ENCODE data around the gene SRCIN1. TPM values are rescaled to one million over a fixed set of nuclear protein-coding genes. Genes with fewer than 3 reads are reported as not detected.

Gene SRCIN1
- total and polyA plus RNA-seq, 2 donors (not counting 1 experiment from before 2014, with no cell fraction given) = 0.44 to 1.1 TPM

- POLR2A ChIA-PET = no interaction called here
- Histone ChIP-seq H3K9me3 (ENCODE audit: control extremely low read depth in 1 of 3, control insufficient read depth in 2 of 3, insufficient read depth in 1 of 3, low read length in 2 of 3) (no peaks in the 10 kb centered on the region), H3K4me2 (replicated peaks; ENCODE audit: low read depth, low read length, poor library complexity, severe bottlenecking) (no peak overlapping the region), H3K9ac (ENCODE audit: low read length) (no peak overlapping the region), H3K27me3 (replicated peaks in 1 of 4; ENCODE audit: control extremely low read depth in 1 of 4, control insufficient read depth in 3 of 4, insufficient read depth in 4 of 4, low read length in 3 of 4) (peaks cover 0 to 8% (median 1%) of the 10 kb centered on the region in 4 experiments), H3K79me2 (ENCODE audit: control insufficient read depth, insufficient read depth, low read length) (no peaks in the 10 kb centered on the region), H4K20me1 (ENCODE audit: control insufficient read depth, insufficient read depth, low read length, poor library complexity, severe bottlenecking) (no peaks in the 10 kb centered on the region), H3K4me3 (ENCODE audit: control extremely low read depth in 1 of 5, extremely low read depth in 1 of 5, insufficient read depth in 1 of 5, low read depth in 2 of 5, low read length in 4 of 5) (no peak overlapping the region), H3K4me1 (ENCODE audit: control insufficient read depth in 2 of 2, insufficient read depth in 2 of 2, low read length in 2 of 2) (no peaks in the 10 kb centered on the region), H3K27ac (ENCODE audit: low read length in 2 of 2) (no peak overlapping the region), H2AFZ (ENCODE audit: insufficient read depth, low read depth, low read length, poor library complexity, severe bottlenecking) (no peak overlapping the region), H3K36me3 (replicated peaks in 1 of 2; ENCODE audit: control extremely low read depth in 1 of 2, control insufficient read depth in 1 of 2, extremely low read depth in 1 of 2, insufficient read depth in 2 of 2, low read length in 1 of 2) (no peaks in the 10 kb centered on the region)
- Mint-ChIP-seq H3K4me1 (no peaks in the 10 kb centered on the region), H3K9me3 (ENCODE audit: insufficient read depth) (no peaks in the 10 kb centered on the region), H3K4me3 (no peak overlapping the region), H3K27ac (no peak overlapping the region), H3K27me3 (peaks cover 26% of the 10 kb centered on the region)
- intact Hi-C loops (cut with micrococcal nuclease) = no loop called here
- CTCF ChIA-PET = no interaction called here
- no peak for DNase-seq
- 92% methylated on average over 18 of the region's 20 CpGs for WGBS (ENCODE audit: insufficient coverage)
- ATAC-seq (ENCODE audit: low read depth) = no peak
- TF ChIP-seq EZH2 (IDR thresholded peaks at IDR 0.05; ENCODE audit: borderline replicate concordance, insufficient read depth, low read depth, low read length, poor library complexity, severe bottlenecking) (no peak), CTCF (IDR thresholded peaks at IDR 0.05) (no peak)
Observed at GRCh38 chr17:38543403-38544174, 62.2 kb downstream of the SRCIN1 start.

GRCh38 chr17:38542286-38542685 lies 63.5 kb downstream of the SRCIN1 start:
- H3K4me2 ChIP-seq (replicated peaks; ENCODE audit: low read depth, low read length, poor library complexity, severe bottlenecking) = no peak overlapping the region
- ChIA-PET POLR2A (no interaction called here), CTCF (interaction anchor here (1.6 kb wide), 1 partner anchor 17 kb away, joined by 3 read pairs; no protein-coding TSS in a partner anchor)
- H3K4me1 ChIP-seq (ENCODE audit: control insufficient read depth in 2 of 2, insufficient read depth in 2 of 2, low read length in 2 of 2) = no peaks in the 10 kb centered on the region
- no peaks in the 10 kb centered on the region for H3K79me2 ChIP-seq (ENCODE audit: control insufficient read depth, insufficient read depth, low read length)
- no peak overlapping the region for H3K27ac ChIP-seq (ENCODE audit: low read length in 2 of 2)
- H4K20me1 ChIP-seq (ENCODE audit: control insufficient read depth, insufficient read depth, low read length, poor library complexity, severe bottlenecking) = no peaks in the 10 kb centered on the region
- H3K27me3 Mint-ChIP-seq = peaks cover 26% of the 10 kb centered on the region
- H3K9me3 ChIP-seq (ENCODE audit: control extremely low read depth in 1 of 3, control insufficient read depth in 2 of 3, insufficient read depth in 1 of 3, low read length in 2 of 3) = no peaks in the 10 kb centered on the region
- intact Hi-C loops (cut with micrococcal nuclease) = no loop called here
- H3K4me3 Mint-ChIP-seq = no peak overlapping the region
- TF ChIP-seq CTCF (IDR thresholded peaks at IDR 0.05) (no peak), EZH2 (IDR thresholded peaks at IDR 0.05; ENCODE audit: borderline replicate concordance, insufficient read depth, low read depth, low read length, poor library complexity, severe bottlenecking) (no peak)
- no peak overlapping the region for H3K27ac Mint-ChIP-seq
- no peak for DNase-seq
- no peak overlapping the region for H2AFZ ChIP-seq (ENCODE audit: insufficient read depth, low read depth, low read length, poor library complexity, severe bottlenecking)
- H3K4me1 Mint-ChIP-seq = no peaks in the 10 kb centered on the region
- H3K9ac ChIP-seq (ENCODE audit: low read length) = no peak overlapping the region
- no peaks in the 10 kb centered on the region for H3K36me3 ChIP-seq (replicated peaks in 1 of 2; ENCODE audit: control extremely low read depth in 1 of 2, control insufficient read depth in 1 of 2, extremely low read depth in 1 of 2, insufficient read depth in 2 of 2, low read length in 1 of 2)
- no peak for ATAC-seq (ENCODE audit: low read depth)
- H3K27me3 ChIP-seq (replicated peaks in 1 of 4; ENCODE audit: control extremely low read depth in 1 of 4, control insufficient read depth in 3 of 4, insufficient read depth in 4 of 4, low read length in 3 of 4) = peaks cover 0 to 8% (median 1%) of the 10 kb centered on the region in 4 experiments
- 69% methylated on average over 6 of the region's 8 CpGs for WGBS (ENCODE audit: insufficient coverage)
- H3K4me3 ChIP-seq (ENCODE audit: control extremely low read depth in 1 of 5, extremely low read depth in 1 of 5, insufficient read depth in 1 of 5, low read depth in 2 of 5, low read length in 4 of 5) = no peak overlapping the region
- H3K9me3 Mint-ChIP-seq (ENCODE audit: insufficient read depth) = no peaks in the 10 kb centered on the region

Data from B cell (primary cell).